ENCODE measurements around the gene KCTD1. TPM values are rescaled to one million over a fixed set of nuclear protein-coding genes. Genes with fewer than 3 reads are reported as not detected.
A peak's percentile ranks its signal among the peaks of the same experiment; 100 is the strongest.

Gene KCTD1
- total RNA-seq, result 14.6 TPM

DNA sequence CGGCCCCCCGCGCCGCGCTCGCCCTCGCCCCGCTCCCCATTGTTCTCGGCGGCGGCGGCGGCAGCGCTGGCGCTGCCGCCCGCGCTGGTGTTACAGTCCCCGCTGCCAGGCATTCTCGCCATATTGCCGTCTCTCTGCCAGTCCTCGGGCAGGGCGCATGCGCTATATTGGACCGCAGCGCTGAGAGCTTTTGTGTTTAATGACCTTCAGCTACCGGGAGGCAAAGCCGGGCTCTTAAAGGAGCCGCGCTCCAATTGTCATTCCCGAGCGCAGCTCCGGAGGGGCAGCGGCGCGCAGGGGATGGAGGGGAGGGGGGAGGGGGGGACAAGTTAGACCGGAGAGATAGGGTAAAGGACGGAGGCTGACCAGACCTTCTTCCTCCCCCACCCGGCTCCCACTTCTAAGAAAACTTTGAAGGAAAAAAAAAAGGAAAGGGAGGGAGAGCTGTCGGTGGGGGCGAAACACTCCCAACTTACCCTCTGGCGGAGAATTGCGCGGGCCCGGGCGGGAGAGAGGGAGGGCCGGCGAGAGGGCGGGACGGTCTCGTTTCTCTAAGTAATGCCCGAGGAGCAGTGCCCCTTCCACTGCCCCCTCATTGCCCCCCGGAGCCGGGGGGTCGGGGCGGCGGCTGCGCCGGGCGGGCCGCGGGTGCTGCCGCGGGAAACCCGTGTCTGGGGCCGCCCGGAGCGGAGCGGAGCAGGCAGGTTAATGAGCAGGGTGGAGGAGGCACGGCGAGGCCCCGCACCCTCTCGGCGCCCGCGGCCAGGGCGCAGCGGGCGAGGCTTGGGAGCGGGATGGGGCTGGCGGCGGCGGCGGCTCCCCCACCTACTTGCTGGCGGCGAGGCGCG lies at the start of gene KCTD1:
KCTD1 (minus strand) TSS at position 139 of the 848 bp plus-strand sequence; CDS start at position 122, 17 bp downstream.
- DNase-seq, result peak; percentile 40

DNA sequence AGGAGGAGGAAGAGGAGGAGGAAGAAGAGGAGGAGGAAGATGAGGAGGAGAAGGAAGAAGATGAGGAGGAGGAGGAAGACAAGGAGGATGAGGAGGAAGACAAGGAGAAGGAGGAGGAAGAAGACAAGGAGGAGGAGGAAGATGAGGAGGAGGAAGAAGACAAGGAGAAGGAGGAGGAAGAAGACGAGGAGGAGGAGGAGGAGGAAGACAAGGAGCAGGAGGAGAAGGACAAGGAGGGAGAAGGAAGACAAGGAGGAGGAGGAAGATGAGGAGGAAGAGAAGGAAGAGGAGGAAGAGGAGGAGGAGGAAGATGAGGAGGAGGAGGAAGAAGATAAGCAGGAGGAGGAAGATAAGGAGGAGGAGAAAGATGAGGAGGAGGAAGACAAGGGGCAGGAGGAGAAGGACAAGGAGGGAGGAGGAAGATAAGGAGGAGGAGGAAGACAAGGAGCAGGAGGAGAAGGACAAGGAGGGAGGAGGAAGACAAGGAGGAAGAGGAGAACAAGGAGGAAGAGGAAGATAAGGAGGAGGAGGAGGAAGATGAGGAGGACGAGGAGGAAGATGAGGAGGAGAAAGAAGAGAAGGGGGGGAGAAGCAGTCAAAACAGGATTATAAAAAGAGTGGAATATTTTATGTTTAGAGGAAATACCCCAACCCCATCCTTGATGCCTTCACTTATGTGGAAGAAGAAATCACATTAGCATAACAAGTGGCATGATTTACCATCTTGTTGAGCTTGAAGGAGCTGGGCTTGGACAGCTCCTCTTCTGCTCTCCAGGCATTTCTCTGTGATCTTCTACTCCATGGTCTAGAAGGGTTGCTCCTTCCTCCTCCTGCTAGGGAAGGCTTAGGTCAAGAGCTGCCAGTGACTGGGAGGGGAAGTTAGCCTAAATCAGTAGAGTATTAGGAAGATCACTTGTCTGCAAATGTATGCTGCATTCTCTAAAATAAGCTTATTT lies 45.3 kb upstream of the KCTD1 start:
- no peak for DNase-seq

DNA sequence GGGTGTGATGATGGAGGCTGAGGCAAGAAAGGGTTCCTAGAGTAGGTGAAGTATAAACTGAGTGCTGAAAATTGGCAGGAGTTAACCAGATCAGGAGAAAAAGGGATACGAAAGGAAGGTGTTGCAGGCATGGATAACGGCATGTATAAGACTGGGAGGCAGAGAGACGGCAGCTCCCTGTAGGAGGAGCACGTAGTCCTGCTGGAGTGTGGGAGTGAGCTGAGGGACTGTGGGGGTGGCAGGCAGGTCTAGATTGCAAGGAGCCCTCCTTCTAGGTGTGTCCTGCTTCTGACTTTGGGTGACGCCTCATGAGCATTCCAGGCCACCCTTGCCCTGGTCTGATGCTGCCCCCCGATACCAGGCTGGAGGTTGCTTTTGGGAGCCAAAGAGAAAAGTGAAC lies 36.4 kb upstream of the KCTD1 start:
- no peak for DNase-seq

DNA sequence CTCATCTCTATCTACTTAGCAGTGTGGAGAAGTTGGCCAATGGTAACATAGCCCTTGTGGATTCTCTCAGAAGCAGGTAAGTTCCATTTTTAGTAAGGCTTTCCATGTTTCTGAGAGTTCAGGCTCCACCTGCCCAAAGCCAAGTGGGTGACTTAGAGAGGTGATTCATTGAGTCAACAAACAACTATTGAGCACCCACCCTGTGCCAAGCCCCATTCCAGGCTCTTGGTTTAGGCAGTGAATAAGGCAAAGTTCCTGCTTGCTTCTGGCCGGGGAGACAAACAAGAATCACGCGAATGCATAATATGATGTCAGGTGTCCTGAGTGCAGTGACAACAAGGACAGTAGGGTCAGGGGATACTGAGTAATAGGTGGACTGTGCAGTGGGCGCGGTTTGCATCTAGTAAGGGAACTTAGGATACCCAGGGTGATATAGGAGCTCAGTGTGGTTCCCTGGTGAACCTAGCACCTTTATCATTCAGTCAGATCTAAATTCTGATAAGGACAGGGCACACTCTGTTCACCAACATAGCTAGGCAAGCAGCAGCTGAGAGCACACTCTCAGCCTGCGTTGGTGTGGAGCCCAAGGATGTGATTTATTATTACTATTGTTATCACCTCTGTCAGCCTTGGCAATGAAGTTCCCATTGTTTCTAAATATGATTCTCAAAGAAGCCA lies 31.7 kb upstream of the KCTD1 start:
- DNase-seq, result no peak

GRCh38 chr18:26575865-26576217 lies 27.5 kb upstream of the KCTD1 start:
- no peak for DNase-seq

DNA sequence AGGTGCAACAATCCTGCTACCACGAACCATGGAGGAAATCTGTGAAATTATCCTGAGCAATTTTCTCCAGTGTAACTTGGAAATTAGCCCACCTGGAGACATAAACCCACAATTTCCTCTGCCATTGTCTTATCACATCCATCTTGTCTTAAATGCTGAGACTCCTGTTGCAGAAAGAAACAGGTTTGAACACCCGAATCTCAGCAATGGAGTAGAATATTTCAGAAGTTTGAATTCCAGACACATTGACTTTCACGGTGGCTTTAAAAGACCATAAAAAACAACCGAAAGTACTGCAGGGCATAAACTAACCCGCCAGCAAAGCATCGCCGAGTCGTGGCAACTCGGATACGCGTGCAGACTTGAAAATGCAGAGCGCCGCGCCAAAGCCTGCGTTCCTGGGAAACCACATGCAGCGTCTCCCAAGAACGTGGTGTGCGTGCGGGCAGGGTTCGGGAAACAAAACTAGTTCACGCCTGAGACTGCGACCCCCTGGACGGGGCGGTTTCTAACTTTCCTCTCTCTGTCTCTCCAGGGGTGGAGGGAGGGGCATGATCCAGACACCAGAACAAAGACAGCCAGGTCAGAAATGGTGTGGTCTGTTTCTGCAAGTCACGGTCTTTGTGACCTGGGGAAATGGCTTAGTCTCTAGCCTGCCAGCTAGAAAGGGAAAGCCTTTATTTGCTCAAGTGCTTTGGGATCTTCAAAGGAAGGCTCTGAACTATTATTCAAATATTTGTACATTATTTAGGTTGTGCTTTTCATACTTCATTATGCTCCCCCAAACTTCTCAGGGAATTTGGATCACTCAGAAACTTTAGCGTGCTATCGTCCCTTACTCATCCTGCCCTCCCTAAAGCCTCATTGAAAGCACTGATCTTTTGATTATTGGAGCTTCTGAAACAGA lies 26.9 kb upstream of the KCTD1 start:
- DNase-seq, result peak; percentile 46

DNA sequence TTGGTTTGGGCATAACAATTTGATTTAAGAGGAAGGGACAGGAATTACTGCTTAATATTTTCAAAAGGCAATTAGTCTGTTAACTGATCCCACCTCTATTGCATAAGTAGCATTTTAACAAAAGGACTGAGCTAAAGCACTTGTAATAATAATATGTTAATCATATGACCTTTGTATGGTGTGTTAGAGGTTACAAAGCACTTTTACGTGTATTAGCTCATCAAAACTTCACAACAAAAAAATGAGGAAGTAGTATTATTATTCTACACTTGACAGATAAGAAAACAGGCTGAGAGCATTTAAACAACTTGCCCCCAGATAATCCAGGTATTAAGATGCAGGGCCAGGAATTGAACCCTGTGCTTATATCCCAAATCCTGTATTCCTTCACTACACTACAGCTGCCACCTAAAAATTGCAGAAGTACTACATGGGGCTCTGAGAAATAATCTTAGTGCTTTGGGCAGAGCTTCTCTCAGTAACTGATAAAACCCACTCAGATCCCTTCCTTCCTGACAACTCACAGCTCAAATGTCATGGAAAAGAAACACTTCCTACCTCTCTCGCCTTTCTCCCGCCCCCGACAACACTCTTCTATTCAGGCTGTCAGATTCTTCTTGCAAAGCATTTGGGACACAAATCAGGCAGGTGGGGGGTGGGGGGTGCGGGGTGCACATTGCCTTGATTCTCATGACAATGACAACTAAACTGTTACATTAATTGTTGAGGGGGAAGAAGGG lies 20.7 kb upstream of the KCTD1 start:
- DNase-seq, result no peak

DNA sequence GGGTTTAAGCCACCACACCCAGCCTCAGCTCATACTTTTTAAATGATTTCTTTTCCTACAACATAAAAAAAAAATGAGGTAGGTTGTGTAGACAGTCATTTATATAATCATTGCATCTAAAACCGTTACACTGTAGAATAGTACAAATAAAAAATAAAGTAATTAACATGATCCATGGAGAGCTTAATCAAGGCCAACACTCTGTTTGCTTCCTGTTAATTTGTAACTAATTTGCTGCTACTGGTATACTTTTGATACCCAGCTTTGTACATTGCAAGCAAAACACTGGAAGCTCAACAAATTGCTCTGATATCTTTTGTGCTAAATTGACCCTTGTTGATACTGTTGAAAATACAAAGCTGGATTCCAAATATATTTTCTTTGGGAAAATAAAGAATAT lies 20.2 kb upstream of the KCTD1 start:
- DNase-seq, result no peak

DNA sequence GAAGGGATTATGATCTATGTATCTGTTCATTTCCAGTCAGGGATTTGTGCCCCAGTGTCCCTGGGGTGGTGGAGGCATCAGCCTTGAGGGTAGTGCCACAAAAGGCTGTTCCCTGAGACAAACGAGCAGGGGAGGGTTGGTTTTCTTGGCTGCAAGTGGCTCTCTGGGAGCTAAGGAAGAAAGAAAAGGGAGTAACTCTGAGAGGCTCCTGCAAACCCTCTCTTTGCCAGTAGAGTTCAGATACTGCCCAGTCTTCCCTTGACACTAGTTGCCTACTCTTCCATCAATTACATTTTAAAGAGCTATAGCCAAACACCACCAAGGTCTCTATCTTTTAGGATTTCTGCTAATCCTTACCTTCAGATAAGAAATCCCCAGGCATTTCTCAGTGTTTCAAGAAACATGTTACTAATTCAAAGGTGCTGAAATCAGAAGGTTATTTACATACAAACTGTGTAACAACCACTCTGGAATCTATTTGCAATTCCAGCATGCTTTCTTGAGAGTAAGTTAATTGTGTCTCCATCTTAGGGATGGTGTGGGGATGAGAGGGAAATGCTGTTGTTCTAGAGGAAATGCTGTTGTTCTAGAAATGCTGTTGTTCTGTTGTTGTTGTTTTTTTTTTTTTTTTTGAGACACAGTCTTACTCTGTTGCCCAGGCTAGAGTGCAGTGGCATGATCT lies 18.7 kb upstream of the KCTD1 start:
- no peak for DNase-seq

DNA sequence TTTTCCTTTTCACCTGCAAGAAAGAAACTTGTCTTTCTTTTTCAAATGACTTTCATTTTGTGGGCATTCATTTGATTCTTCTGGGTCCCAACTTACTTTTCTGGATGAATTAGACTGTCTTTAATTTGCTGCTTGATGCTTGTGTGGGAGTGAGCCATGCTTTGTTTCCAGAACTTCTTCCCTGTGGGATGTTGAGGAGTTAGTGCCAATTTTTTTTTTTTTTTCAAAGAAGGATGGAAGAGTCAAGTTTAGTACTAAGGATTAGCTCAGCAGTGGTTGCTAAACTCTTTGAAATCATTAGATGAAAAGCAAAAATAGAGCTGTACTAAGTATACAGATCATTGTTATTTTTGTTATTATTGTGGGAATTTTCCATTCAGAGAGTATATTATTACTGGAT lies 17.2 kb upstream of the KCTD1 start:
- DNase-seq, result no peak

GRCh38 chr18:26563024-26563423 lies 14.7 kb upstream of the KCTD1 start:
- DNase-seq, result no peak

DNA sequence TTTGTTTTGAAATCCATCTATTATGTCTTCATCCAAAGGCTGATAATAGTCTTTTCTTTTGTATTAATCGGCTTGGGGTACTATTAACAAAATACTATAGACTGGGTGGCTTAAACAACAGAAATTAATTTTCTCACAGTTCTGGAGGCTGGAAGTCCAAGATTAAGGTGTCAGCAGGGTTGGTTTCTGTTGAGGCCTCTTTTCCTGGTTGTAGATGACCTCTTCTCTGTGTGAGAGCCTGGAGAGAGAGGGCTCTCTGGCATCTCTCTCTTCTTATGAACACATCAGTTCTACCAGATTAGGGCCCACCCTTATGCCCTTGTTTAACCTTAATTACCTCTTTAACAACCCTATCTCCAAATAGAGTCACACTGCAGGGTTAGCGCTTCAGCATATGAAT lies 14.2 kb upstream of the KCTD1 start:
- DNase-seq, result no peak

DNA sequence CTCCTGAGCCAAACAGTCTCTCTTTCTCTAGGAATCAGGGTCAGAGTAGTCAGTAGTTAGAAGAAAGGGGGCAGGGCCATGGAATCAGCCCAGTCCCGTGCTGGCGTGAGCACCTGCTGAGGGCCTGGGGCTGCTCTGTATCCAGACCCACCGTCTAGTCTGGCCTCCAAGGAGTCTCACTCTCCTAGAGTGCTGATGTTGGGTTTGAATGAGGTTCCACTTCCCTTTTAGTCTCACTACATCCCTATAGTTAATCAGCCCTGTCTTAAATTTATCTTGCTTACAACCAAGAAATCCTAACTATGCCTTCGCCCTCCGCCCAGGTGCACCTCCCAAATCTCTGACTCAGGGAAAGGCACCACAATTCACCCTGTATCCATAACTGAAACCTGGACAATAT lies 13.4 kb upstream of the KCTD1 start:
- DNase-seq, result no peak

DNA sequence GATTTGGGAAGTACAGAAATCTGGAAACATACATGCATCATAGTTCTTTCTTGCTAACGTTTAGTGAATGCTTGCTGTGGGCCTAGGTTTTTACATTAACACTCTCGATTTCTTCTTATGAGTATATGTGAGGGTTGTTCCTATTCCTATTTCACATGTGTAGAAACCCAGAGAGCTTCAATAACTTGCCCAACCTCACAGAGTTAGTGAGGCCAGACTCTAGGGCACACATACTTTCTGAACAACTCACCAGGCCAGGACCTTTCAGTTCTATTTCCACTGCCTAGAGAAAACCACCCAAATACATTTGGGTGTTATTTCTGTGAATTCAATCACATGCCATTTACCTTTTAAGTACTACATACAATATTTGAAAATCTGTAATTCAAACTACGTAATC lies 8.2 kb upstream of the KCTD1 start:
- no peak for DNase-seq

GRCh38 chr18:26555804-26556553 lies 7.6 kb upstream of the KCTD1 start:
- DNase-seq, result no peak

- no peak for DNase-seq
Measured at GRCh38 chr18:26553943-26554342, 5.6 kb upstream of the KCTD1 start.

DNA sequence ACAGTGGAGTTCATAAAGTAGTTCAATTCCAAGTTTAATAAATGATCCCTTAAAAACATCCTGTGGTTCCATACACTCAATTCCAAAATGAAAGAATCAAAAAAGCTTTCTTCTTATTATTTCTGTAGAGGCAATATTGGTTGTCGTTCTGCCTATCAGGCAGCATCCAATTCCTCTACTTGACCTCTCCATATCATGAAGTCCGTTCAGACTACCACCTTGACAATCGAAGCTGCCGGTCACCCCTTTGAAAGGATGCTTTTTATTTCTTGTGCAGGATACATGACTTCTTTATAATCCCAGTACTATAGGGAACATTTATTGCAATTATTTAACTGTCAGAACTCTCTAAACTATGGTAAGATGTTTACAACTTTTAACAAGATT lies 3.3 kb upstream of the KCTD1 start:
- no peak for DNase-seq

DNA sequence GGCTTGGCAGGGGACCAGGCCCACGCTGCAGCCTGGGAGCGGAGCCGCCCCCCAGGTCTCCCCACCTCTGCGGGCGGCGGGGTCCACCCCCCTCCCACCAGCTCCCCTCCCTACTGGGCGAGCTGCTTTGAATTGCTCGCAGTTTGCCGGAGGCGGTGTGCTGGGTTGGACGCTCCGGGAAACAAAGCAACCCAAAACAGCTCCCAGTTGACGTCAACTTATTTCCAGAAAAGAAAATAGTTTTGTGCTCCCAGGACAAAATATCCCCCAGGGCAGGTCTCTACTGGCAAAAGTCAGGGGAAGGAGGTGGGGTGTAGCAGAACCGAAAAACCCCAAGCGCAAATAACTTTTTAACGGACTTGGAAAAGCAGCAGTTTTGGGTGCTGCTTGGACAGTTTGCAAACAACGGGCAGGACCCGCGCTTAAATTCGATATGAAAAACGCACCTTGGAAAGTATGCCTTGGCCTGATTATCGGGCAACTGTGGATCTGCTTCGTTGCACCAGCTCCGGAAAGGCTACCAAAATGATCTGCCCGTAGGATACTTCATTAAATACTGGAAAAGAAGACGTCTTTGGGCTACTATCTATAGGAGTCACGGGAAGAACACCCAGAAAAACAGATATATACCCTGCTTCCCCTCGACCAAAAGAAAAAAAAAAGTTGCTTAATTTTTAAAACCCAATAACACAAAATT lies 2.8 kb upstream of the KCTD1 start:
- DNase-seq, result no peak
